GM12878 (cell line): ENCODE measurements around the gene NR1H4. TPM values are rescaled to one million over a fixed set of nuclear protein-coding genes. Genes with fewer than 3 reads are reported as not detected.

Experiments
- ATAC-seq: fragments of 200-7000 bp; cut with Tn5 transposase; 3 replicates; pipeline ENCODE4 v1.9.1; 2020; ENCODE audit warnings: mild to moderate bottlenecking, moderate library complexity
- BruUV-seq: library from RNA; stranded (reverse); fragments of 400-500 nt; replicated peaks from 2 replicates; lab custom pipeline; 2021; lab: Mats Ljungman, UMichigan
- CTCF ChIA-PET: fragments of 300-600 bp; sonication (Branson Sonifier 250); formaldehyde crosslinking; extraction: SDS; loops from one replicate; lab custom pipeline; 2021; ENCODE audit warnings: inconsistent platforms; lab: Yijun Ruan, JAX
- POLR2A ChIA-PET: fragments of 350-600 bp; formaldehyde crosslinking; extraction: SDS; loops from one replicate; lab custom pipeline; 2021; ENCODE audit warnings: inconsistent platforms; lab: Charles Lee
- RAD21 ChIA-PET: fragments of 300-600 bp; sonication (Branson Sonifier 250); formaldehyde crosslinking; loops from one replicate; lab custom pipeline; 2023; ENCODE audit warnings: antibody characterized with exemption; ENCODE audit not compliant: unreplicated experiment; lab: Charles Lee
- SMC1A ChIA-PET: fragments of 300-600 bp; sonication (Branson Sonifier 250); formaldehyde crosslinking; loops from one replicate; lab custom pipeline; 2023; ENCODE audit not compliant: unreplicated experiment, uncharacterized antibody; lab: Charles Lee
- DNase-seq: peaks from one replicate; pipeline ENCODE4 v3.0.0-alpha.2; 2011; ENCODE audit warnings: low read depth, low spot score
- FAIRE-seq: peaks from 3 replicates; lab custom pipeline; 2011; peaks lifted over from hg19 to GRCh38; lab: Jason Lieb, UNC
- H2AFZ ChIP-seq: 2 replicates; pipeline ENCODE4 v1.6.0; 2011; ENCODE audit warnings: low read depth, low read length, control low read depth; ENCODE audit not compliant: control insufficient read depth
- H3K27ac ChIP-seq: 2 replicates; pipeline ENCODE4 v1.5.1; 2011; ENCODE audit warnings: control low read depth; ENCODE audit not compliant: control insufficient read depth, insufficient read depth
- H3K27me3 ChIP-seq, 2 experiments: replicated peaks in 1 of 2; 2 replicates each; pipeline versions ENCODE4 v1.6.0 to v1.6.1; 2011; ENCODE audit warnings: low read length in 1 of 2; ENCODE audit not compliant: control insufficient read depth in 2 of 2, insufficient read depth in 2 of 2
- H3K36me3 ChIP-seq, 2 experiments: 2 replicates each; pipeline ENCODE4 v1.5.1; 2011; ENCODE audit warnings: low read length in 1 of 2; ENCODE audit not compliant: control insufficient read depth in 2 of 2, insufficient read depth in 2 of 2
- H3K4me1 ChIP-seq: 2 replicates; pipeline ENCODE4 v1.6.1; 2011; ENCODE audit warnings: mild to moderate bottlenecking, low read length, moderate library complexity, mixed read lengths; ENCODE audit not compliant: control insufficient read depth, insufficient read depth
- H3K4me2 ChIP-seq: 2 replicates; pipeline ENCODE4 v1.6.0; 2011; ENCODE audit warnings: control low read depth; ENCODE audit not compliant: control insufficient read depth, insufficient read depth
- H3K4me3 ChIP-seq: fragments of 200-600 bp; sonication (generic); 2 replicates; pipeline ENCODE4 v1.5.1; 2016
- H3K79me2 ChIP-seq: 2 replicates; pipeline ENCODE4 v1.6.0; 2011; ENCODE audit warnings: low read length; ENCODE audit not compliant: control insufficient read depth, insufficient read depth
- H3K9ac ChIP-seq: 2 replicates; pipeline ENCODE4 v1.8.0; 2011; ENCODE audit warnings: low read length, control low read depth, mixed read lengths; ENCODE audit not compliant: control insufficient read depth, insufficient read depth
- H3K9me3 ChIP-seq: replicated peaks from 3 replicates; pipeline ENCODE4 v1.5.1; 2011; ENCODE audit warnings: mild to moderate bottlenecking, low read length; ENCODE audit not compliant: control insufficient read depth, insufficient read depth
- H4K20me1 ChIP-seq: 2 replicates; pipeline ENCODE4 v1.6.0; 2011; ENCODE audit not compliant: control insufficient read depth, insufficient read depth
- BCL11A ChIP-seq: IDR thresholded peaks from 2 replicates; pipeline ENCODE4 v1.6.1; 2011; ENCODE audit warnings: low read depth, low read length
- CBX5 ChIP-seq: sonication (generic); IDR thresholded peaks from 2 replicates; pipeline ENCODE4 v1.6.1; 2016; ENCODE audit warnings: low read depth, moderate library complexity, mild to moderate bottlenecking, inconsistent platforms
- CHD1 ChIP-seq: IDR thresholded peaks from 2 replicates; pipeline ENCODE4 v1.6.1; 2012; ENCODE audit warnings: low read depth, low read length, improper control_type of control experiment
- GATAD2B ChIP-seq: fragments of 450-650 bp; conservative IDR thresholded peaks from 2 replicates; pipeline ENCODE4 v1.6.1; 2017; ENCODE audit warnings: low read depth, mild to moderate bottlenecking, moderate library complexity
- HDAC2 ChIP-seq: fragments of 200-600 bp; sonication (generic); IDR thresholded peaks from 2 replicates; pipeline ENCODE4 v1.6.1; 2017
- HDAC6 ChIP-seq: fragments of 200-600 bp; sonication (generic); IDR thresholded peaks from one replicate; pipeline ENCODE4 v1.8.0; 2017; ENCODE audit warnings: antibody characterized with exemption; ENCODE audit not compliant: unreplicated experiment
- IRF4 ChIP-seq: IDR thresholded peaks from 2 replicates; pipeline ENCODE4 v1.6.1; 2011; ENCODE audit warnings: low read depth, low read length
- MXI1 ChIP-seq: fragments of 150-350 bp; IDR thresholded peaks from 2 replicates; pipeline ENCODE4 v1.6.1; 2011; ENCODE audit warnings: low read depth, mild to moderate bottlenecking, inconsistent platforms, low read length, improper control_type of control experiment
- NFXL1 ChIP-seq: fragments of 450-650 bp; IDR thresholded peaks from 2 replicates; pipeline ENCODE4 v1.6.1; 2017; ENCODE audit warnings: antibody characterized with exemption, mild to moderate bottlenecking, borderline replicate concordance
- SIX5 ChIP-seq: IDR thresholded peaks from 2 replicates; pipeline ENCODE4 v1.6.1; 2011; ENCODE audit warnings: mild to moderate bottlenecking, low read depth, low read length, moderate library complexity; ENCODE audit not compliant: severe bottlenecking
- SMARCA5 ChIP-seq: fragments of 450-650 bp; IDR thresholded peaks from 2 replicates; pipeline ENCODE4 v1.6.1; 2017; ENCODE audit warnings: mild to moderate bottlenecking
- SREBF1 ChIP-seq: IDR thresholded peaks from 2 replicates; pipeline ENCODE4 v1.6.1; 2012; ENCODE audit warnings: mild to moderate bottlenecking, low read length
- TARDBP ChIP-seq: IDR thresholded peaks from 2 replicates; pipeline ENCODE4 v1.6.1; 2016; ENCODE audit warnings: borderline replicate concordance
- YBX1 ChIP-seq: fragments of 450-650 bp; IDR thresholded peaks from 2 replicates; pipeline ENCODE4 v1.6.1; 2016; ENCODE audit warnings: antibody characterized with exemption
- ZNF217 ChIP-seq: fragments of 450-650 bp; IDR thresholded peaks from 2 replicates; pipeline ENCODE4 v1.6.1; 2017; ENCODE audit warnings: antibody characterized with exemption, mild to moderate bottlenecking
- ZZZ3 ChIP-seq: IDR thresholded peaks from 2 replicates; pipeline ENCODE4 v1.6.1; 2011; ENCODE audit warnings: low read depth; ENCODE audit not compliant: control insufficient read depth, insufficient read length
- in situ Hi-C: fragments of 300-500 bp; cut with MboI; formaldehyde crosslinking; loops from 9 replicates; pipeline ENCODE4 v1.14.3; 2018; ENCODE audit warnings: mixed read lengths
- intact Hi-C: fragments of 100-400 bp; cut with micrococcal nuclease; formaldehyde crosslinking; loops from one replicate; pipeline ENCODE4 v1.14.2; 2022; ENCODE audit not compliant: unreplicated experiment
- polyA plus RNA-seq, 11 experiments: library from polyadenylated mRNA; depleted of rRNA in 4 of 11; unstranded in 6 of 11; stranded (reverse) in 5 of 11; fragments of >200 nt; fragmentation: Nextera tagmentation in 4 of 11; fragmentation: Illumina TruSeq in 1 of 11; extraction: Ambion mirVana in 4 of 11; extraction: Trizol in 1 of 11; gene quantifications; 1 replicate in 1 of 11; 2 replicates in 10 of 11; pipeline versions ENCODE4 v1.2.1 to v1.2.3, GENCODE V29; 2011 to 2016; ENCODE audit warnings: inconsistent platforms in 2 of 11, missing spikeins in 2 of 11, low read depth in 1 of 11
- total RNA-seq, 4 experiments: library from RNA; depleted of rRNA in 3 of 4; stranded (reverse); fragments of >200 nt in 3 of 4; fragmentation: Illumina TruSeq in 1 of 4; extraction: Trizol in 1 of 4; gene quantifications; 2 replicates each; pipeline versions ENCODE4 v1.2.1 to v1.2.3, GENCODE V29; 2013 to 2021

Gene NR1H4
- total and polyA plus RNA-seq, 10 of the 15 experiments (the other 5 are each of a cell fraction or from before 2014, with no cell fraction given): 0.04 TPM; not detected in 9

GRCh38 chr12:100468126-100468525, 5.5 kb upstream of the NR1H4 start:
- Histone ChIP-seq H3K79me2 (no peaks in the 10 kb centered on the region), H3K9ac (no peak overlapping the region), H2AFZ (no peak overlapping the region), H3K4me3 (no peak overlapping the region), H3K4me1 (no peaks in the 10 kb centered on the region), H3K36me3 (no peaks in the 10 kb centered on the region), H3K27me3 (no peaks in the 10 kb centered on the region), H4K20me1 (no peaks in the 10 kb centered on the region), H3K27ac (no peak overlapping the region), H3K9me3 (no peaks in the 10 kb centered on the region), H3K4me2 (no peak overlapping the region)
- no TSS peak for BruUV-seq
- intact Hi-C loops: no loop called here
- RAD21 ChIA-PET: no interaction called here
- in situ Hi-C loops: no loop called here
- SMC1A ChIA-PET: no interaction called here
- DNase-seq (no peak), FAIRE-seq (no peak), ATAC-seq (no peak)
- POLR2A ChIA-PET: no interaction called here
- CTCF ChIA-PET: no interaction called here
- TF ChIP-seq ZZZ3 (no peak), IRF4 (no peak), HDAC6 (no peak), ZNF217 (no peak), SMARCA5 (no peak), SIX5 (no peak), TARDBP (no peak), CHD1 (no peak), GATAD2B (no peak), CBX5 (no peak), NFXL1 (no peak), YBX1 (no peak), SREBF1 (no peak), BCL11A (no peak), MXI1 (no peak), HDAC2 (no peak)
